Erythroblast (primary cell): ENCODE data around the gene PCBP3.

ENCODE experiments used
- DNase-seq, 2 experiments: peaks; one replicate each; lab custom pipeline; 2025; lab: John Stamatoyannopoulos, UW
- GATA1 ChIP-seq: IDR thresholded peaks from 2 replicates; pipeline ENCODE4 v1.6.1; 2011; ENCODE audit warnings: low read depth, mild to moderate bottlenecking, control low read depth, low read length, moderate library complexity
- POLR2A ChIP-seq: IDR thresholded peaks from 2 replicates; pipeline ENCODE4 v1.6.1; 2011; ENCODE audit warnings: mild to moderate bottlenecking, low read length

The PCBP3 gene

GRCh38 chr21:45750936-45751335, 107.4 kb downstream of the PCBP3 start:
- no peak for DNase-seq
- TF ChIP-seq GATA1 (no peak), POLR2A (no peak)

GRCh38 chr21:45753445-45753844, 109.9 kb downstream of the PCBP3 start:
- TF ChIP-seq POLR2A (no peak), GATA1 (no peak)
- no peak for DNase-seq

GRCh38 chr21:45756029-45756428, 112.5 kb downstream of the PCBP3 start:
- no peak for DNase-seq
- TF ChIP-seq GATA1 (no peak), POLR2A (no peak)

- TF ChIP-seq GATA1 (no peak), POLR2A (no peak)
- DNase-seq: no peak
These were observed 113.1 kb downstream of the PCBP3 start for GRCh38 chr21:45756669-45757068.

GRCh38 chr21:45761704-45762103, 118.2 kb downstream of the PCBP3 start:
- no peak for TF ChIP-seq POLR2A
- TF ChIP-seq GATA1: no peak
- DNase-seq: no peak

- TF ChIP-seq POLR2A (no peak), GATA1 (no peak)
- DNase-seq: no peak
These were observed 119.5 kb downstream of the PCBP3 start for GRCh38 chr21:45763074-45763473.

GRCh38 chr21:45763506-45763905, 120.0 kb downstream of the PCBP3 start:
- TF ChIP-seq GATA1 (no peak), POLR2A (no peak)
- no peak for DNase-seq

GRCh38 chr21:45764792-45765191, 121.3 kb downstream of the PCBP3 start:
- TF ChIP-seq POLR2A: no peak
- no peak for TF ChIP-seq GATA1
- DNase-seq: no peak

- no peak for TF ChIP-seq POLR2A
- DNase-seq: no peak
These were observed 121.8 kb downstream of the PCBP3 start for GRCh38 chr21:45765375-45765774.

GRCh38 chr21:45766055-45766454, 122.5 kb downstream of the PCBP3 start:
- no peak for TF ChIP-seq GATA1
- no peak for TF ChIP-seq POLR2A
- no peak for DNase-seq

GRCh38 chr21:45766501-45766900, 123.0 kb downstream of the PCBP3 start:
- TF ChIP-seq POLR2A (no peak), GATA1 (no peak)
- DNase-seq: no peak

- DNase-seq: no peak
- TF ChIP-seq POLR2A: no peak
- no peak for TF ChIP-seq GATA1
These were observed 123.8 kb downstream of the PCBP3 start for GRCh38 chr21:45767071-45768006.

GRCh38 chr21:45768011-45768739, 124.7 kb downstream of the PCBP3 start:
- no peak for DNase-seq
- TF ChIP-seq POLR2A (no peak), GATA1 (no peak)

- no peak for DNase-seq
These were observed 125.2 kb downstream of the PCBP3 start for GRCh38 chr21:45768740-45769048.

More at GRCh38 chr21:45768740-45769048, 125.2 kb downstream of the PCBP3 start:
- TF ChIP-seq POLR2A (no peak), GATA1 (no peak)
